Activated CD4-positive, alpha-beta memory T cell treated with anti-CD3 and anti-CD28 coated beads for 36 hours (primary cell): ENCODE results near the gene CCDC60. TPM values are rescaled to one million over a fixed set of nuclear protein-coding genes. Genes with fewer than 3 reads are reported as not detected.

Experiments
- CTCF ChIA-PET: fragments of 350-600 bp; sonication (Branson Sonifier 250); formaldehyde crosslinking; loops from one replicate; lab custom pipeline; 2021; ENCODE audit warnings: antibody characterized with exemption, inconsistent platforms; lab: Charles Lee
- POLR2A ChIA-PET: fragments of 350-600 bp; sonication (Branson Sonifier 250); formaldehyde crosslinking; loops from one replicate; lab custom pipeline; 2021; ENCODE audit warnings: antibody characterized with exemption; lab: Charles Lee
- DNase-seq: peaks from one replicate; pipeline ENCODE4 v3.0.0-alpha.2; 2020
- H3K27ac Mint-ChIP-seq: one replicate; pipeline ENCODE4 v1.8.0; 2021; ENCODE audit warnings: mixed read lengths
- H3K27me3 Mint-ChIP-seq: one replicate; pipeline ENCODE4 v1.8.0; 2021; ENCODE audit warnings: mixed read lengths
- H3K36me3 Mint-ChIP-seq: one replicate; pipeline ENCODE4 v1.8.0; 2021; ENCODE audit warnings: mixed read lengths
- H3K4me1 Mint-ChIP-seq: one replicate; pipeline ENCODE4 v1.8.0; 2021; ENCODE audit warnings: low read depth, mixed read lengths
- H3K4me3 Mint-ChIP-seq: one replicate; pipeline ENCODE4 v1.8.0; 2021; ENCODE audit warnings: mild to moderate bottlenecking, mixed read lengths
- H3K9me3 Mint-ChIP-seq: one replicate; pipeline ENCODE4 v1.8.0; 2021; ENCODE audit warnings: mixed read lengths
- intact Hi-C: fragments of 100-400 bp; cut with micrococcal nuclease; formaldehyde crosslinking; loops from one replicate; pipeline ENCODE4 v1.15.1; 2023
- total RNA-seq, 2 experiments: library from RNA; stranded (reverse); gene quantifications; one replicate each; pipeline ENCODE4 v1.2.3, GENCODE V29; 2021

Gene CCDC60
- total RNA-seq, 2 experiments from 2014 or later, result not detected

GRCh38 chr12:119311878-119312277 is 22.7 kb upstream of the CCDC60 start:
- ChIA-PET CTCF (no interaction called here), POLR2A (no interaction called here)
- DNase-seq, result no peak
- Mint-ChIP-seq H3K27me3 (no peaks in the 10 kb centered on the region), H3K36me3 (no peaks in the 10 kb centered on the region), H3K9me3 (no peaks in the 10 kb centered on the region), H3K4me3 (no peak overlapping the region), H3K27ac (no peak overlapping the region), H3K4me1 (no peaks in the 10 kb centered on the region)
- intact Hi-C loops, result no loop called here

GRCh38 chr12:119312904-119313303 is 21.6 kb upstream of the CCDC60 start:
- intact Hi-C loops, result no loop called here
- H3K4me3 Mint-ChIP-seq, result no peak overlapping the region
- H3K27ac Mint-ChIP-seq, result no peak overlapping the region
- H3K9me3 Mint-ChIP-seq, result no peaks in the 10 kb centered on the region
- no peak for DNase-seq
- H3K36me3 Mint-ChIP-seq, result no peaks in the 10 kb centered on the region
- no peaks in the 10 kb centered on the region for H3K27me3 Mint-ChIP-seq
- POLR2A ChIA-PET, result no interaction called here
- no peaks in the 10 kb centered on the region for H3K4me1 Mint-ChIP-seq
- CTCF ChIA-PET, result no interaction called here

GRCh38 chr12:119314290-119314689 is 20.2 kb upstream of the CCDC60 start:
- intact Hi-C loops, result no loop called here
- no peak overlapping the region for H3K27ac Mint-ChIP-seq
- no peaks in the 10 kb centered on the region for H3K9me3 Mint-ChIP-seq
- DNase-seq, result no peak
- H3K4me1 Mint-ChIP-seq, result no peaks in the 10 kb centered on the region
- ChIA-PET POLR2A (no interaction called here), CTCF (no interaction called here)
- H3K4me3 Mint-ChIP-seq, result no peak overlapping the region
- H3K36me3 Mint-ChIP-seq, result no peaks in the 10 kb centered on the region
- H3K27me3 Mint-ChIP-seq, result peaks cover 4% of the 10 kb centered on the region

- Mint-ChIP-seq H3K4me3 (no peak overlapping the region), H3K27me3 (peaks cover 7% of the 10 kb centered on the region), H3K4me1 (no peaks in the 10 kb centered on the region), H3K9me3 (no peaks in the 10 kb centered on the region), H3K27ac (no peak overlapping the region), H3K36me3 (no peaks in the 10 kb centered on the region)
- intact Hi-C loops, result loop anchor here (10.0 kb wide), 1 partner anchor 205 kb away; no protein-coding TSS in a partner anchor
- ChIA-PET POLR2A (no interaction called here), CTCF (no interaction called here)
- no peak for DNase-seq
Measured at GRCh38 chr12:119319638-119320037, 14.9 kb upstream of the CCDC60 start.

- no peak for DNase-seq
- H3K4me1 Mint-ChIP-seq, result no peaks in the 10 kb centered on the region
- H3K9me3 Mint-ChIP-seq, result no peaks in the 10 kb centered on the region
- no peaks in the 10 kb centered on the region for H3K36me3 Mint-ChIP-seq
- CTCF ChIA-PET, result no interaction called here
- H3K27me3 Mint-ChIP-seq, result peaks cover 7% of the 10 kb centered on the region
- POLR2A ChIA-PET, result no interaction called here
- H3K4me3 Mint-ChIP-seq, result no peak overlapping the region
- no peak overlapping the region for H3K27ac Mint-ChIP-seq
- intact Hi-C loops, result loop anchor here (10.0 kb wide), 1 partner anchor 206 kb away; no protein-coding TSS in a partner anchor
Measured at GRCh38 chr12:119320678-119321077, 13.9 kb upstream of the CCDC60 start.

- intact Hi-C loops, result loop anchor here (10.0 kb wide), 1 partner anchor 208 kb away; no protein-coding TSS in a partner anchor
- H3K27ac Mint-ChIP-seq, result no peak overlapping the region
Measured at GRCh38 chr12:119322301-119322723, 12.2 kb upstream of the CCDC60 start.

GRCh38 chr12:119325813-119326212 is 8.7 kb upstream of the CCDC60 start:
- H3K27ac Mint-ChIP-seq, result no peak overlapping the region
- no peak for DNase-seq
- ChIA-PET POLR2A (no interaction called here), CTCF (no interaction called here)
- no peaks in the 10 kb centered on the region for H3K9me3 Mint-ChIP-seq
- no peaks in the 10 kb centered on the region for H3K27me3 Mint-ChIP-seq
- H3K4me3 Mint-ChIP-seq, result no peak overlapping the region
- no peaks in the 10 kb centered on the region for H3K4me1 Mint-ChIP-seq
- no peaks in the 10 kb centered on the region for H3K36me3 Mint-ChIP-seq
- intact Hi-C loops, result loop anchor here (10.0 kb wide), 1 partner anchor 211 kb away; no protein-coding TSS in a partner anchor

More at GRCh38 chr12:119322301-119322723, 12.2 kb upstream of the CCDC60 start:
- no peak for DNase-seq
- H3K27me3 Mint-ChIP-seq, result peaks cover 7% of the 10 kb centered on the region
- H3K4me3 Mint-ChIP-seq, result no peak overlapping the region
- H3K9me3 Mint-ChIP-seq, result no peaks in the 10 kb centered on the region
- ChIA-PET POLR2A (no interaction called here), CTCF (no interaction called here)
- no peaks in the 10 kb centered on the region for H3K4me1 Mint-ChIP-seq
- H3K36me3 Mint-ChIP-seq, result no peaks in the 10 kb centered on the region

- DNase-seq, result no peak
- Mint-ChIP-seq H3K9me3 (no peaks in the 10 kb centered on the region), H3K27me3 (no peaks in the 10 kb centered on the region), H3K36me3 (no peaks in the 10 kb centered on the region), H3K4me3 (no peak overlapping the region), H3K4me1 (no peaks in the 10 kb centered on the region), H3K27ac (no peak overlapping the region)
- intact Hi-C loops, result loop anchor here (10.0 kb wide), 1 partner anchor 212 kb away; no protein-coding TSS in a partner anchor
- ChIA-PET POLR2A (no interaction called here), CTCF (no interaction called here)
Measured at GRCh38 chr12:119326341-119326740, 8.2 kb upstream of the CCDC60 start.

- H3K27me3 Mint-ChIP-seq, result peaks cover 4% of the 10 kb centered on the region
- no peaks in the 10 kb centered on the region for H3K36me3 Mint-ChIP-seq
- no peak overlapping the region for H3K27ac Mint-ChIP-seq
- ChIA-PET CTCF (no interaction called here), POLR2A (no interaction called here)
- intact Hi-C loops, result loop anchor here (10.0 kb wide), 1 partner anchor 213 kb away; no protein-coding TSS in a partner anchor
- H3K4me1 Mint-ChIP-seq, result no peaks in the 10 kb centered on the region
- no peaks in the 10 kb centered on the region for H3K9me3 Mint-ChIP-seq
- DNase-seq, result no peak
- no peak overlapping the region for H3K4me3 Mint-ChIP-seq
Measured at GRCh38 chr12:119327471-119327870, 7.1 kb upstream of the CCDC60 start.

GRCh38 chr12:119328111-119328510 is 6.4 kb upstream of the CCDC60 start:
- POLR2A ChIA-PET, result no interaction called here
- CTCF ChIA-PET, result no interaction called here
- Mint-ChIP-seq H3K4me3 (no peak overlapping the region), H3K27me3 (peaks cover 5% of the 10 kb centered on the region), H3K4me1 (no peaks in the 10 kb centered on the region), H3K36me3 (no peaks in the 10 kb centered on the region), H3K27ac (no peak overlapping the region), H3K9me3 (no peaks in the 10 kb centered on the region)
- intact Hi-C loops, result loop anchor here (10.0 kb wide), 1 partner anchor 213 kb away; no protein-coding TSS in a partner anchor
- DNase-seq, result no peak

GRCh38 chr12:119338593-119339363 is 4.2 kb downstream of the CCDC60 start:
- ChIA-PET POLR2A (no interaction called here), CTCF (interaction anchor here (0.6 kb wide), 1 partner anchor 67 kb away, joined by 4 read pairs; no protein-coding TSS in a partner anchor)
- intact Hi-C loops, result no loop called here
- H3K4me3 Mint-ChIP-seq, result no peak overlapping the region
- H3K9me3 Mint-ChIP-seq, result no peaks in the 10 kb centered on the region
- H3K27me3 Mint-ChIP-seq, result peaks cover 8% of the 10 kb centered on the region
- no peak overlapping the region for H3K27ac Mint-ChIP-seq
- no peaks in the 10 kb centered on the region for H3K4me1 Mint-ChIP-seq
- DNase-seq, result no peak
- H3K36me3 Mint-ChIP-seq, result no peaks in the 10 kb centered on the region

GRCh38 chr12:119340578-119340977 is 6.0 kb downstream of the CCDC60 start:
- Mint-ChIP-seq H3K36me3 (no peaks in the 10 kb centered on the region), H3K27ac (no peak overlapping the region), H3K4me1 (no peaks in the 10 kb centered on the region), H3K9me3 (no peaks in the 10 kb centered on the region), H3K27me3 (peaks cover 5% of the 10 kb centered on the region), H3K4me3 (no peak overlapping the region)
- ChIA-PET POLR2A (no interaction called here), CTCF (no interaction called here)
- no peak for DNase-seq
- intact Hi-C loops, result no loop called here

- Mint-ChIP-seq H3K9me3 (no peaks in the 10 kb centered on the region), H3K4me1 (no peaks in the 10 kb centered on the region), H3K27me3 (peaks cover 5% of the 10 kb centered on the region), H3K4me3 (no peak overlapping the region), H3K36me3 (no peaks in the 10 kb centered on the region), H3K27ac (no peak overlapping the region)
- intact Hi-C loops, result no loop called here
- POLR2A ChIA-PET, result no interaction called here
- CTCF ChIA-PET, result no interaction called here
- no peak for DNase-seq
Measured at GRCh38 chr12:119341020-119341419, 6.5 kb downstream of the CCDC60 start.
